Activated naive CD4-positive, alpha-beta T cell treated with anti-CD3 and anti-CD28 coated beads for 36 hours (primary cell): ENCODE results near the gene UBE4B. TPM values are rescaled to one million over a fixed set of nuclear protein-coding genes. Genes with fewer than 3 reads are reported as not detected.
"Not testable (repeated sequence)": the region's sequence is repeated elsewhere in the genome, so short reads cannot be mapped to it uniquely, and the experiment has no call there.

Experiments
- CTCF ChIA-PET: fragments of 350-600 bp; sonication (Branson Sonifier 250); formaldehyde crosslinking; loops from one replicate; lab custom pipeline; 2021; ENCODE audit warnings: antibody characterized with exemption; lab: Charles Lee
- DNase-seq: peaks from one replicate; pipeline ENCODE4 v3.0.0-alpha.2; 2020
- H3K27ac Mint-ChIP-seq: one replicate; pipeline ENCODE4 v1.8.0; 2021; ENCODE audit warnings: mild to moderate bottlenecking, mixed read lengths
- H3K27me3 Mint-ChIP-seq: one replicate; pipeline ENCODE4 v1.8.0; 2021; ENCODE audit warnings: low read depth, mixed read lengths
- H3K36me3 Mint-ChIP-seq: one replicate; pipeline ENCODE4 v1.8.0; 2021; ENCODE audit warnings: low read depth, mixed read lengths
- H3K4me1 Mint-ChIP-seq: one replicate; pipeline ENCODE4 v1.8.0; 2021; ENCODE audit warnings: low read depth, mixed read lengths
- H3K4me3 Mint-ChIP-seq: one replicate; pipeline ENCODE4 v1.8.0; 2021; ENCODE audit warnings: mild to moderate bottlenecking, moderate library complexity, mixed read lengths
- H3K9me3 Mint-ChIP-seq: one replicate; pipeline ENCODE4 v1.8.0; 2021; ENCODE audit warnings: mixed read lengths
- intact Hi-C: fragments of 100-400 bp; cut with micrococcal nuclease; formaldehyde crosslinking; loops from one replicate; pipeline ENCODE4 v1.15.1; 2023
- total RNA-seq, 2 experiments: library from RNA; stranded (reverse); gene quantifications; one replicate each; pipeline ENCODE4 v1.2.3, GENCODE V29; 2021

Gene UBE4B
- total RNA-seq, 2 experiments from 2014 or later: 20.1 to 21.3 TPM

DNA sequence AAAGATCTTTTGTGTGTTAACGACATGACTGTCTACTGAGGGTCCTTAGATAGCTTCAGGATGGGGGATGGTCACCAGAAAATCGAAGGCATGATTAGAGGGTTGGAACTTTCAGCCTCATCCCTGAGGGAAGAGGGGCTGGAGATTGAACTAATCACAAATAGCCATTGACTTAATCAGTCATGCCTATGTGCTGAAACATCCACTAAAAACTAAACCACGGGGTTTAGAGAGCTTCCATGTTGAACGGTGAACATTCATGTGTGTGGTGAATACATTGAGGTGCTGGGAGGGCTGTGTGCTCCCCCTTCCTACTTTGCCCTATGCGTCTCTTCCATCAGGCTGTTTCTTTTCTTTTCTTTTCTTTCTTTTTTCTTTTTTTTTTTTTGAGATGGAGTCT lies 18.7 kb upstream of the UBE4B start:
- Mint-ChIP-seq H3K36me3 (no peaks in the 10 kb centered on the region), H3K27ac (no peak overlapping the region), H3K4me1 (no peaks in the 10 kb centered on the region), H3K4me3 (no peak overlapping the region), H3K27me3 (no peaks in the 10 kb centered on the region), H3K9me3 (no peaks in the 10 kb centered on the region)
- intact Hi-C loops: no loop called here
- no peak for DNase-seq
- CTCF ChIA-PET: interaction anchor here (0.6 kb wide), 1 partner anchor 1776 kb away, joined by 3 read pairs; no protein-coding TSS in a partner anchor

DNA sequence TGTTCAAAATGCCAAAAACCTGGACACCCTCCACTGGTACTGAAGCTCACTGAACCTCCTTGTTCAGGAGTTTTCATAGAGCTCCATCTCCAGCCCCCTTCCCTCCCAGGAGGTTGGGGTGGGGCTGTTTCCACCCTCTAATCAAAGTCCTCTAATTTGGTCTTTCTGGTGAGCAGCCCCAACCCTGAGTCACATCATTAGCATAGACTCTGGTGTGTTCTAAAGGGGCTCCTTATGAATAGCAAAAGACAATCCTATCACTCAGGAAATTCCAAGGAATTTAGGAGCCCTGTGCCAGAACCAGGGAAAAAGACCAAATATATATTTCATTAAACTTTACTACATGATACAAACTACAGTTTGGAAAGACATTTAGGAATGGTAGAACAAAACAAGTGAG lies 13.2 kb upstream of the UBE4B start:
- CTCF ChIA-PET: no interaction called here
- no peak for DNase-seq
- Mint-ChIP-seq H3K27ac (no peak overlapping the region), H3K9me3 (no peaks in the 10 kb centered on the region), H3K27me3 (no peaks in the 10 kb centered on the region), H3K36me3 (no peaks in the 10 kb centered on the region), H3K4me3 (no peak overlapping the region), H3K4me1 (no peaks in the 10 kb centered on the region)
- intact Hi-C loops: no loop called here

DNA sequence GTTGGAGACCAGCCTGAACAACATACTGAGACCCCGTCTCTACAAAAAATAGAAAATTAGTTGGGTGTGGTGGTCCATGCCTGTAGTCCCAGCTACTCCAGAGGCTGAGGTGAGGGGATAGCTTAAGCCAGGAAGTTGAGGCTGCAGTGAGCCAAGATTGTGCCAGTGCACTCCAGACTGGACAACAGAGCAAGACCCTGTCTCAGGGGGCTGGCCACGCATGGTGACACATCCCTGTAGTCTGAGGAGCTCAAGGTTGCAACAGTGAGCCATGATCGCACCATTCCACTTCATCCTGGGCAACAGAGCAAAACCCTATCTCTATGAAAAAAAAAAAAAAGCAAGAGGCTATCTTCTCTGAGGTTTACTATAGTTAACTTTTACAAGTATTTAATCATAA lies 12.7 kb upstream of the UBE4B start:
- CTCF ChIA-PET: no interaction called here
- no peaks in the 10 kb centered on the region for H3K36me3 Mint-ChIP-seq
- no peak overlapping the region for H3K4me3 Mint-ChIP-seq
- H3K27ac Mint-ChIP-seq: no peak overlapping the region
- intact Hi-C loops: no loop called here
- no peak for DNase-seq
- no peaks in the 10 kb centered on the region for H3K27me3 Mint-ChIP-seq
- no peaks in the 10 kb centered on the region for H3K9me3 Mint-ChIP-seq
- H3K4me1 Mint-ChIP-seq: no peaks in the 10 kb centered on the region

DNA sequence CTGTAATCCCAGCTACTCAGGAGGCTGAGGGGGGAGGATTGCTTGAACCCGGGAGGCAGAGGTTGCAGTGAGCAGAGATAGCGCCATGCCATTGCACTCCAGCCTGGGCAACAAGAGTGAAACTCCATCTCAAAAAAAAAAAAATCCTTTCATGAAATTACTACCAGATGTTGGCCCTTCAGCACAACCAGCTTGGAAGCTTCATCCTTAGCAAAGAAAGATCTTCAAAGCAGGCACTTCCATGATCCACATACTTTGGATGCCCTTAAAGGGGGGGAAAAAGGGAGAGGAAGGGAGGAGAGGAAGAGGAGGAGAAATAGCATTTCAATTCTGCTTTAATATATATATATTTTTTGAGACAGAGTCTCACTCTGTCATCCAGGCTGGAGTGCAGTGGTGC lies 12.1 kb upstream of the UBE4B start:
- H3K36me3 Mint-ChIP-seq: not testable (repeated sequence)

DNA sequence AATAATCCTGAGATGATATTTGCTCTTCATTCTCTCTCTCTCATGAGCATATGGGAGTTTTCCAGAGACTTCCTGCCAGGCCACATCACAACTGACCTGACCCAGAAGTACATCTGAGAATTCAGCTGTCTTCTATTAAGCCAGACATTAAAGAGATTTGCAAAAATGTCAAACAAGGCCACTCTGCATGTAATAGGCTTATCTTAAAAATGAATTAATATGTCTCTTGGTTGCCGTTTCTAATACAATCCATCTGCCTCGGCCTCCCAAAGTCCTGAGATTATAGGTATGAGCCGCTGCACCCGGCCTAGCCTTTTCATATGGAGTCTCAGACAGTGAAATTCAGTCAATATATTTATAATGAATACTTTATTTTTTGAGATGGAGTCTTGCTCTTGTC lies 10.8 kb upstream of the UBE4B start:
- intact Hi-C loops, H3K36me3 Mint-ChIP-seq, CTCF ChIA-PET, H3K27me3 Mint-ChIP-seq, H3K4me1 Mint-ChIP-seq, DNase-seq, H3K4me3 Mint-ChIP-seq, H3K9me3 Mint-ChIP-seq, H3K27ac Mint-ChIP-seq: not testable (repeated sequence)

More for the DNA sequence above, 12.1 kb upstream of the UBE4B start:
- H3K27ac Mint-ChIP-seq, intact Hi-C loops, H3K4me3 Mint-ChIP-seq, H3K9me3 Mint-ChIP-seq, CTCF ChIA-PET, H3K4me1 Mint-ChIP-seq, DNase-seq, H3K27me3 Mint-ChIP-seq: not testable (repeated sequence)

DNA sequence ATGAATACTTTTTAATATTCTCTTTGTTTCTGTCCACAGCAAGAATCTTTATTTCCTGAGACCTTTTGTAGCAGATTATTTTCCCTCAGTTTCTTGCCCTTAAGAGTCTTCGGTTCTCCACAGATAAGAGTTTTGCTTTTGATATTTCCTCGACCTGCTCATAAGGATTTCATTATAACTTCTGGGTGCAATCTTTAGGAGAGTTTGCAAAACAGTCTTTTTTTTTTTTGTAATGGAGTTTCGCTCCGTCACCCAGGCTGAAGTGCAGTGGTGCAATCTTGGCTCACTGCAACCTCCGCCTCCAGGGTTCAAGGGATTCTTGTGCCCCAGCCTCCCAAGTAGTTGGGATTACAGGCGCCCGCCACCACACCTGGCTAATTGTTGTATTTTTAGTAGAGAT lies 10.1 kb upstream of the UBE4B start:
- Mint-ChIP-seq H3K27ac (no peak overlapping the region), H3K9me3 (no peaks in the 10 kb centered on the region), H3K36me3 (no peaks in the 10 kb centered on the region), H3K4me3 (no peak overlapping the region), H3K4me1 (no peaks in the 10 kb centered on the region), H3K27me3 (no peaks in the 10 kb centered on the region)
- DNase-seq: no peak
- intact Hi-C loops: no loop called here
- CTCF ChIA-PET: no interaction called here

DNA sequence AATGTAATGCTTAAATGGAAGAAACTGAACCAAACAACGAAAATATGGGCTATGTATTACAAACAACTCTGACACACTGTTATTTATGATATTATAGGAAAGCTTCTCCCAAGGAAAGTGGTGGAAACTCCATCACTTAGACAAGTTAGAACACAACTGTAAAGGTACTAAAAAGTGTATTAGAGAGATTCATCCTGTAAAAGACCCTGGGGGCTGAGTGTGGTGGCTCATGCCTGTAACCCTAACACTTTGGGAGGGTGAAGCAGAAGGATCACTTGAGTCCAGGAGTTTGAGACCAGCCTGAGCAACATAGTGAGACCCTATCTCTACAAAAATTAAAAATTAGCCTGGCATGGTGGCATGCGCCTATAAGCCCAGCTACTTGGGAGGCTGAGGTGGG lies 7.4 kb upstream of the UBE4B start:
- DNase-seq: no peak
- Mint-ChIP-seq H3K4me1 (no peaks in the 10 kb centered on the region), H3K27me3 (no peaks in the 10 kb centered on the region), H3K9me3 (no peaks in the 10 kb centered on the region), H3K27ac (no peak overlapping the region), H3K4me3 (no peak overlapping the region), H3K36me3 (no peaks in the 10 kb centered on the region)
- intact Hi-C loops: no loop called here
- CTCF ChIA-PET: interaction anchor here (0.7 kb wide), 1 partner anchor 503 kb away, joined by 8 read pairs; no protein-coding TSS in a partner anchor

DNA sequence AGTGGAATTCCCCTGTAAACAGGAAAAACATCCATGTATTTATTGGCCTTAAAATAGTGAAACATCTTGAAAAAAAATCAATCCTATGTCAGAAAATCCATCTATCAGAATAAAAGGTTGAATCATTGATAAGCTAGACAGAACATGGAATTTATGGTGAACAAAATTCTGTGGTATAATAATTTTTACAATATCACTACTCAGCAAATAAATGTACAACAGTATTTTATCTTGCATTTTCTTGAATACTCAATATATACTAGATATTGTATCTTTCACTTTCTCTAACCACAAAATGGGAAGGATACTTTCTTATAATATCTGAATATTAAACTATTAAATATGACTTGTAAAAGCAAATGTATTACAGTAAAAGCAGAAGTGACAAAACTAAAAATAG lies 5.7 kb upstream of the UBE4B start:
- H3K4me3 Mint-ChIP-seq: no peak overlapping the region
- CTCF ChIA-PET: interaction anchor here (0.6 kb wide), 1 partner anchor 154 kb away, joined by 6 read pairs; no protein-coding TSS in a partner anchor
- intact Hi-C loops: no loop called here
- no peaks in the 10 kb centered on the region for H3K27me3 Mint-ChIP-seq
- H3K9me3 Mint-ChIP-seq: no peaks in the 10 kb centered on the region
- DNase-seq: no peak
- H3K4me1 Mint-ChIP-seq: peaks cover under 1% of the 10 kb centered on the region
- H3K36me3 Mint-ChIP-seq: no peaks in the 10 kb centered on the region
- no peak overlapping the region for H3K27ac Mint-ChIP-seq

DNA sequence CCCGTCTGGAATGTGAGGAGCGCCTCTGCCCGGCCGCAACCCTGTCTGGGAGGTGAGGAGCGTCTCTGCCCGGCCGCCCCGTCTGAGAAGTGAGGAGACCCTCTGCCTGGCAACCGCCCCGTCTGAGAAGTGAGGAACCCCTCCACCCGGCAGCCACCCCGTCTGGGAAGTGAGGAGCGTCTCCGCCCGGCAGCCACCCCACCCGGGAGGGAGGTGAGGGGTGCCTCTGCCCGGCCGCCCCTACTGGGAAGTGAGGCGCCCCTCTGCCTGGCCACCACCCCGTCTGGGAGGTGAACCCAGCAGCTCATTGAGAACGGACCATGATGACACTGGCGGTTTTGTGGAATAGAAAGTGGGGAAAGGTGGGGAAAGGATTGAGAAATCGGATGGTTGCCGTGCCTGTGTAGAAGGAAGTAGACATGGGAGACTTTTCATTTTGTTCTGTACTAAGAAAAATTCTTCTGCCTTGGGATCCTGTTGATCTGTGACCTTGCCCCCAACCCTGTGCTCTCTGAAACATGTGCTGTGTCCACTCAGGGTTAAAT lies 3.7 kb upstream of the UBE4B start:
- H3K36me3 Mint-ChIP-seq, CTCF ChIA-PET, DNase-seq, intact Hi-C loops, H3K9me3 Mint-ChIP-seq, H3K4me3 Mint-ChIP-seq, H3K27me3 Mint-ChIP-seq, H3K27ac Mint-ChIP-seq: not testable (repeated sequence)
- peaks cover 12% of the 10 kb centered on the region for H3K4me1 Mint-ChIP-seq

DNA sequence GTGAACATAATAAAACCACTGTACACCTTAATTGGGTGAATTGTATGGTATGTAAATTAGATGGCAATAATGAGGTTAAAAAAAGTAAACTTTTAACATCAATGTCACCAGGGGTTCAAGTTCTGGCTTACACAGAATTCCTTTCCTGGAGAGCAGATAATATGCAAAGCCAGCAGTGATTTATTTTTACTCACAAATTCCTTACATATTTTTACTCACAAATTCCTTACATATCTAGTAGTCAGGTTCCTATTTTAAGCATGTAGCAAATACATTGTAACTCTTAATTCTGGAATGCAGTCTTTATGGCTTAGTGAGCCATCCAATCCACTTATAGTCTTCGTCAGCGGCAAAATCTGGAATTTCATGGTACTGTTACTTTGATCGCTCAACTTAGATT lies 1.3 kb upstream of the UBE4B start:
- intact Hi-C loops: loop anchor here (5.0 kb wide), 1 partner anchor 249 kb away; no protein-coding TSS in a partner anchor
- Mint-ChIP-seq H3K27ac (no peak overlapping the region), H3K4me1 (peaks cover 24% of the 10 kb centered on the region), H3K4me3 (no peak overlapping the region), H3K27me3 (no peaks in the 10 kb centered on the region), H3K36me3 (peaks cover 1% of the 10 kb centered on the region), H3K9me3 (no peaks in the 10 kb centered on the region)
- DNase-seq: no peak
- CTCF ChIA-PET: no interaction called here

DNA sequence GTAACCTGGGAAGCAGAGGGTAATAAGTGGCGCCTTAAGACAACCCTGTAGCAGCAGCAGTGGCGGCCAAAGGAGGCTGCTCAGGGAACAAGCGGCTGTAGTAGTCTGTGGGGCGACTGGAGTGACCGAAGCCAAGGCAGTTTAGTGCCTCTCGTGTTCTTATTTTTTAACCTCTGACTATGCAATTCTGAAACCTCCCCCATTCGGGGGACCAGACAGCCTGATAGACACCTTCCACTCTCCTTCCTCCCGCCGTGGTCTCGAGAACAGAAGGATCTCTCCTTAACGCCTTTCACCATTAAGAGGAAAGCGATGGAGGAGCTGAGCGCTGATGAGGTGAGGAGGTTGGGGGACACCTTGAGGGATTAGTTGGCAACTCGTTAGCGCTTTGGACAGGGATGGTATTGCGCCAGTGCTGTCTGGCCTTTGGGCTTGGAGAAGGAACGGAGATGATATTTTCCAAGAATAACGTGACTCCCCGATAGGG lies 644 bp downstream of the UBE4B start:
- intact Hi-C loops: loop anchor here (2.0 to 5.0 kb wide), 4 partner anchors 159 to 979 kb away; partner anchors contain the start of gene TARDBP
- Mint-ChIP-seq H3K27ac (peak overlapping the region; percentile 88), H3K9me3 (no peaks in the 10 kb centered on the region), H3K27me3 (no peaks in the 10 kb centered on the region), H3K4me3 (peak overlapping the region; percentile 94), H3K4me1 (peaks cover 24% of the 10 kb centered on the region), H3K36me3 (peaks cover 1% of the 10 kb centered on the region)
- CTCF ChIA-PET: no interaction called here
- peak; percentile 22 for DNase-seq

DNA sequence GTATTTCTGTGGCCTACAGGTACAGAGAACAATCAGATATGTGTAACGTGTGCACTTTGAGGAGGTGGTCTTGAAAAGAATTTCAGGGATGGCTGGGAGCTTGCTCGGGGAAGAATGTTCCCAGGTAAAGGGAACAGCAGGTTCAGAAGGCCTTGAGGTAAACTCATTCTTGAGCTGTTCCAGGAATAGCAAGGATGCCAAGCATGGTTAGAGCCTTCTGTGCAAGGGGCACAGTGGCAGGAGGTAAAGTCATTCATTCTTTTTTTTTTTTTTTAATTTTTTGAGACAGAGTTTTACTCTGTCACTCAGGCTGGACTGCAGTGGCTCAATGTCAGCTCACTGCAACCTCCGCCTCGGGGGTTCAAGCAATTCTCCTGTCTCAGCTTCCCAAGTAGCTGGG lies 10.0 kb downstream of the UBE4B start:
- no peaks in the 10 kb centered on the region for H3K27me3 Mint-ChIP-seq
- peaks cover 22% of the 10 kb centered on the region for H3K4me1 Mint-ChIP-seq
- no peaks in the 10 kb centered on the region for H3K9me3 Mint-ChIP-seq
- H3K4me3 Mint-ChIP-seq: no peak overlapping the region
- intact Hi-C loops: no loop called here
- no peak for DNase-seq
- CTCF ChIA-PET: no interaction called here
- no peak overlapping the region for H3K27ac Mint-ChIP-seq
- peaks cover 5% of the 10 kb centered on the region for H3K36me3 Mint-ChIP-seq
